Keratinocyte (primary cell): ENCODE data around the gene TOM1L1. TPM values are rescaled to one million over a fixed set of nuclear protein-coding genes. Genes with fewer than 3 reads are reported as not detected.

Experiments
- DNase-seq: peaks from one replicate; pipeline ENCODE4 v3.0.0-alpha.2; 2011; ENCODE audit warnings: low read depth, missing footprints, low spot score
- FAIRE-seq: peaks from 2 replicates; lab custom pipeline; 2011; peaks lifted over from hg19 to GRCh38; lab: Jason Lieb, UNC
- H2AFZ ChIP-seq: 2 replicates; pipeline ENCODE4 v1.6.0; 2012; ENCODE audit warnings: low read length, control low read depth, inconsistent platforms; ENCODE audit not compliant: control insufficient read depth
- H3K27ac ChIP-seq: 2 replicates; pipeline ENCODE4 v1.5.1; 2011; ENCODE audit warnings: low read length; ENCODE audit not compliant: control insufficient read depth, insufficient read depth
- H3K27me3 ChIP-seq: 3 replicates; pipeline ENCODE4 v1.6.0; 2011; ENCODE audit warnings: low read length; ENCODE audit not compliant: control insufficient read depth, insufficient read depth; ENCODE audit errors: extremely low read depth
- H3K36me3 ChIP-seq, 2 experiments: 2 replicates in 1 of 2; 3 replicates in 1 of 2; pipeline ENCODE4 v1.5.1; 2011; ENCODE audit warnings: low read length in 2 of 2, mild to moderate bottlenecking in 1 of 2; ENCODE audit not compliant: control insufficient read depth in 2 of 2, insufficient read depth in 2 of 2; ENCODE audit errors: extremely low read depth in 1 of 2
- H3K4me1 ChIP-seq: 3 replicates; pipeline ENCODE4 v1.5.1; 2011; ENCODE audit warnings: low read length; ENCODE audit not compliant: control insufficient read depth, insufficient read depth; ENCODE audit errors: extremely low read depth
- H3K4me2 ChIP-seq: 3 replicates; pipeline ENCODE4 v1.6.0; 2011; ENCODE audit warnings: low read depth, low read length; ENCODE audit not compliant: control insufficient read depth, insufficient read depth; ENCODE audit errors: extremely low read depth
- H3K4me3 ChIP-seq, 3 experiments: fragments of 200-600 bp in 1 of 3; sonication (generic) in 1 of 3; 2 replicates in 2 of 3; 3 replicates in 1 of 3; pipeline ENCODE4 v1.5.1; 2011 to 2016; ENCODE audit warnings: low read length in 3 of 3, mild to moderate bottlenecking in 3 of 3, control low read depth in 2 of 3, inconsistent platforms in 1 of 3, low read depth in 1 of 3, mixed read lengths in 1 of 3, mixed run types in 1 of 3, moderate library complexity in 1 of 3; ENCODE audit not compliant: control insufficient read depth in 2 of 3, insufficient read depth in 2 of 3; ENCODE audit errors: extremely low read depth in 1 of 3
- H3K79me2 ChIP-seq: 2 replicates; pipeline ENCODE4 v1.6.0; 2012; ENCODE audit warnings: low read length; ENCODE audit not compliant: control insufficient read depth, insufficient read depth
- H3K9ac ChIP-seq: 3 replicates; pipeline ENCODE4 v1.6.0; 2011; ENCODE audit warnings: low read length; ENCODE audit not compliant: control insufficient read depth, insufficient read depth; ENCODE audit errors: extremely low read depth
- H3K9me1 ChIP-seq: 3 replicates; pipeline ENCODE4 v1.6.0; 2011; ENCODE audit warnings: low read length; ENCODE audit not compliant: control insufficient read depth, insufficient read depth; ENCODE audit errors: extremely low read depth
- H3K9me3 ChIP-seq: 2 replicates; pipeline ENCODE4 v1.5.1; 2012; ENCODE audit warnings: low read depth, low read length; ENCODE audit not compliant: control insufficient read depth
- H4K20me1 ChIP-seq: 3 replicates; pipeline ENCODE4 v1.6.0; 2011; ENCODE audit warnings: low read length; ENCODE audit not compliant: control insufficient read depth, insufficient read depth; ENCODE audit errors: extremely low read depth
- EZH2 ChIP-seq: IDR thresholded peaks from one replicate; pipeline ENCODE4 v1.6.1; 2012; ENCODE audit warnings: inconsistent platforms, mild to moderate bottlenecking, low read length, moderate library complexity
- dilution Hi-C: fragments of 300-500 bp; cut with MboI; formaldehyde crosslinking; loops from one replicate; pipeline ENCODE4 v1.7.0; 2020; ENCODE audit warnings: low sequenced_read_pairs; ENCODE audit not compliant: extremely low pct_ligation_motif_present
- polyA plus RNA-seq, 5 experiments: library from polyadenylated mRNA; depleted of rRNA in 3 of 5; stranded (reverse) in 3 of 5; stranded (forward) in 1 of 5; unstranded in 1 of 5; fragments of >200 nt; gene quantifications; 1 replicate in 1 of 5; 2 replicates in 3 of 5; 3 replicates in 1 of 5; pipeline versions ENCODE4 v1.2.1 to v1.2.3, GENCODE V29; 2011 to 2012; ENCODE audit warnings: missing spikeins in 2 of 5, low read depth in 1 of 5, low replicate concordance in 1 of 5
- TF ChIP-seq, protein P1 (sequence below), 3 experiments: IDR thresholded peaks in 1 of 3; conservative IDR thresholded peaks in 1 of 3; optimal IDR thresholded peaks in 1 of 3; 2 replicates in 2 of 3; 3 replicates in 1 of 3; pipeline versions ENCODE3 to v1.5.1; 2011; ENCODE audit warnings: low read length in 3 of 3, mild to moderate bottlenecking in 3 of 3, moderate library complexity in 2 of 3, control low read depth in 1 of 3, inconsistent platforms in 1 of 3; ENCODE audit not compliant: insufficient read depth in 2 of 3; ENCODE audit errors: extremely low read depth in 1 of 3

TOM1L1 gene
- polyA plus RNA-seq, 1 donor (not counting 4 experiments of a cell fraction or from before 2014, with no cell fraction given), result 90.1 TPM

GRCh38 chr17:54881255-54881972 lies 19.2 kb upstream of the TOM1L1 start:
- H3K9ac ChIP-seq, result no peak overlapping the region
- DNase-seq, result no peak
- dilution Hi-C loops, result loop anchor here (25.0 kb wide), 1 partner anchor 444 kb away; no protein-coding TSS in a partner anchor
- H4K20me1 ChIP-seq, result no peaks in the 10 kb centered on the region
- no peak for FAIRE-seq
- no peaks in the 10 kb centered on the region for H3K36me3 ChIP-seq
- no peak overlapping the region for H3K4me3 ChIP-seq
- no peaks in the 10 kb centered on the region for H3K9me3 ChIP-seq
- no peak overlapping the region for H3K4me2 ChIP-seq
- H3K9me1 ChIP-seq, result no peaks in the 10 kb centered on the region
- no peak overlapping the region for H2AFZ ChIP-seq
- no peak for TF ChIP-seq EZH2
- TF ChIP-seq, protein P1, sequence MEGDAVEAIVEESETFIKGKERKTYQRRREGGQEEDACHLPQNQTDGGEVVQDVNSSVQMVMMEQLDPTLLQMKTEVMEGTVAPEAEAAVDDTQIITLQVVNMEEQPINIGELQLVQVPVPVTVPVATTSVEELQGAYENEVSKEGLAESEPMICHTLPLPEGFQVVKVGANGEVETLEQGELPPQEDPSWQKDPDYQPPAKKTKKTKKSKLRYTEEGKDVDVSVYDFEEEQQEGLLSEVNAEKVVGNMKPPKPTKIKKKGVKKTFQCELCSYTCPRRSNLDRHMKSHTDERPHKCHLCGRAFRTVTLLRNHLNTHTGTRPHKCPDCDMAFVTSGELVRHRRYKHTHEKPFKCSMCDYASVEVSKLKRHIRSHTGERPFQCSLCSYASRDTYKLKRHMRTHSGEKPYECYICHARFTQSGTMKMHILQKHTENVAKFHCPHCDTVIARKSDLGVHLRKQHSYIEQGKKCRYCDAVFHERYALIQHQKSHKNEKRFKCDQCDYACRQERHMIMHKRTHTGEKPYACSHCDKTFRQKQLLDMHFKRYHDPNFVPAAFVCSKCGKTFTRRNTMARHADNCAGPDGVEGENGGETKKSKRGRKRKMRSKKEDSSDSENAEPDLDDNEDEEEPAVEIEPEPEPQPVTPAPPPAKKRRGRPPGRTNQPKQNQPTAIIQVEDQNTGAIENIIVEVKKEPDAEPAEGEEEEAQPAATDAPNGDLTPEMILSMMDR (optimal IDR thresholded peaks at IDR 0.05 in 1 of 3, IDR thresholded peaks at IDR 0.05 in 1 of 3, conservative IDR thresholded peaks at IDR 0.05 in 1 of 3; ENCODE audit: extremely low read depth in 1 of 3, insufficient read depth in 2 of 3, low read length in 3 of 3), result no peak
- no peak overlapping the region for H3K27ac ChIP-seq
- no peaks in the 10 kb centered on the region for H3K79me2 ChIP-seq
- H3K27me3 ChIP-seq, result no peaks in the 10 kb centered on the region
- peaks cover 2% of the 10 kb centered on the region for H3K4me1 ChIP-seq

DNA sequence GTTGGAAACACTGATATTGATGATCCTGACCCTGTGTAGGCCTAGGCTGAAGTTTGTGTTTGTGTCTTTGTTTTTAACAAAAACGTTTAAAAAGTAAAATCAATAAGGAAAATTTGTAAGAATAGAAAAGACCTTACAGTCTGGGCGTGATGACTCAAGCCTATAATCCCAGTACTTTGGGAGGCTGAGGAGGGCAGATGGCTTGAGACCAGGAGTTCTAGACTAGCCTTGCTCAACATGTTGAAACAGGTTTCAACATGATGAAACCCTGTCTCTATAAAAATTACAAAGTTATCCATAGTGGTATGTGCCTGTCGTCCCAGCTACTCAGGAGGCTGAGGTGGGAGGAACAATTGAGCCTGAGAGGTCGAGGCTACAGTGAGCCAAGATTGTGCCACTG lies 18.3 kb upstream of the TOM1L1 start:
- no peak for FAIRE-seq
- no peak overlapping the region for H2AFZ ChIP-seq

More for the DNA sequence above, 18.3 kb upstream of the TOM1L1 start:
- dilution Hi-C loops, result loop anchor here (25.0 kb wide), 1 partner anchor 445 kb away; no protein-coding TSS in a partner anchor
- Histone ChIP-seq H3K9ac (no peak overlapping the region), H3K79me2 (no peaks in the 10 kb centered on the region), H3K36me3 (no peaks in the 10 kb centered on the region), H3K4me1 (peaks cover 2% of the 10 kb centered on the region), H3K4me2 (no peak overlapping the region), H3K9me3 (no peaks in the 10 kb centered on the region), H3K9me1 (no peaks in the 10 kb centered on the region), H4K20me1 (no peaks in the 10 kb centered on the region), H3K4me3 (no peak overlapping the region), H3K27ac (no peak overlapping the region), H3K27me3 (no peaks in the 10 kb centered on the region)
- TF ChIP-seq, protein P1 (optimal IDR thresholded peaks at IDR 0.05 in 1 of 3, IDR thresholded peaks at IDR 0.05 in 1 of 3, conservative IDR thresholded peaks at IDR 0.05 in 1 of 3; ENCODE audit: extremely low read depth in 1 of 3, insufficient read depth in 2 of 3, low read length in 3 of 3), result no peak
- TF ChIP-seq EZH2, result no peak
- no peak for DNase-seq
